Activated naive CD4-positive, alpha-beta T cell treated with Interleukin-2 at 50 U/mL for 16 hours (primary cell): ENCODE data around the gene ZBTB40.

Experiments
- DNase-seq: peaks from one replicate; pipeline ENCODE4 v3.0.0-alpha.2; 2020

Gene ZBTB40

GRCh38 chr1:22509815-22510214, 58.2 kb downstream of the ZBTB40 start:
- DNase-seq, result no peak

DNA sequence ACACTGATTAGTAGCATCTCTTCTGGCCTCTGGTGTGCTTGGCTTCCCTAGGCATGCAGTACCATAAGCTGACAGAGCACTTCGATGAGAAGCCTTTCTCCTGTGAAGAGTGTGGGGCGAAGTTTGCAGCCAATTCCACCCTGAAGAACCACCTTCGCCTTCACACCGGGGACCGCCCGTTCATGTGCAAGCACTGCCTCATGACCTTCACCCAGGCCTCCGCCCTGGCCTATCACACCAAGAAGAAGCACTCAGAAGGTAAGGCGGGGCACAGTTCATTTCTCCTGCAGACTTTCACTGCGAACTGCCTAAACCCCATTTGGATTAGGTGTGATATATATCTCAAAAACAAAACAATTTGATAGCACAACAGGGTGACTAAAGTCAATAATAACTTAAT, 61.2 kb downstream of the ZBTB40 start:
- DNase-seq, result no peak

- DNase-seq, result no peak
These were observed 65.4 kb downstream of the ZBTB40 start for GRCh38 chr1:22516906-22517571.

GRCh38 chr1:22517956-22518355, 66.3 kb downstream of the ZBTB40 start:
- no peak for DNase-seq

DNA sequence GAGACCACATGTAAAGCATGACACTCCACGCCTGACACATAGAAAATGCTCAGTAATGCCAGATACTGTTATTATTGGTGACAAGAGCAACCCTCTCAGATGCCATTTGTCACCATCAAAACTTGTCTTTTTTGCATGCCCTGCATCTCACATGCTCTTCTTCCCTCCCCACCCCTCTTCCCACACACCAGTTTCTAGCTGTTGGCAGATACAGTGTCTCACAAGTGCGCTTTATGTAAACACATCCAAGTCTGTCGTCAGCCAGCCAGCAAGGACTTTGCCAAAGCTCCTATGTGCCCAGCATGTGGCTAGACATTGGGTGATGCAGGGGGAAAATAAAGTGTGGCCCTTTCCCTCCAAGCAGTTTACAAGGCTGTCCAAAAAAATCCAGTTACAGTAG, 66.7 kb downstream of the ZBTB40 start:
- no peak for DNase-seq

DNA sequence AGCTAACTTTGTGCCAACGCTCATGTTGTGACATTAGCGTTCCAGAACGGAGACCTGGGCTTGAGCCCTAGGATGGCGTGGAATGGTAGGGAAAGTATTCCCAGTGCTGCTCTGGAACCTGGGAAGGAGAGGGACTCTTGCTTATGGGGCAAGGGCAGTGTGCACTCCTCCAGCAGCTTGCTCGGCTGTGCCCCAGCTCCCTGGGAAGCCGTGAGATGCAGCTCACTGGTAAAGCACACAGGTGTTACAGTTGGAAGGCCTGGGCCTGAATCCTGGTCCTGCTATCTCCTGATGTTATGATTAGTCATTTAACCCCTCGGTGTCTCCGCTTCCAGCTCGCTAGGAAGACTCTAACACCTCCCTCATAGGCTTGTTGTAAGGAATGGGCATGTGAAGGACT, 69.2 kb downstream of the ZBTB40 start:
- no peak for DNase-seq

GRCh38 chr1:22521692-22522091, 70.0 kb downstream of the ZBTB40 start:
- no peak for DNase-seq

DNA sequence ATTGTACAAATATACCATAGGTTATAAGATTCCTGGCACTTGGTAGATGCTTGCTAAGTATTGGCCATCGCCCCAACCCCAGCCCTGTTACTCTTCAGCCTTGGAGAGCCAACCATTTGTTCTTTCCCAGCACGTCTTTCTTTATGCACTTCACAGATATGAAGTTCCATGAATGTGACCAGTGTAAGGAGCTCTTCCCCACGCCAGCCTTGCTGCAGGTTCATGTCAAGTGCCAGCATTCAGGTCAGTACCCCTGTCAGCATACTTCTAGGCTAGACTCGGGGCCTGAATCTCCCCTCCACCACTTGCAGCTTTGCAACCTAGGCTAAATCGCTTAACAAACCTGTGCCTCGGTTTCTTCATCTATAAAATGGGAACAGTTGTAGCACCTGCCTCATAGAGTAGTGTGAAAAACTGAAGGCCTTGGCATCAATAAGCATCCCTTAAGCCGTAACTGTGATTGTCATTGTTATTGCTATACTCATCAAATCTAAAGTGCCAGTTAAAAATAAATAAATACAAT, 70.6 kb downstream of the ZBTB40 start:
- no peak for DNase-seq

- DNase-seq, result no peak
These were observed 72.8 kb downstream of the ZBTB40 start for GRCh38 chr1:22524481-22524880.

DNA sequence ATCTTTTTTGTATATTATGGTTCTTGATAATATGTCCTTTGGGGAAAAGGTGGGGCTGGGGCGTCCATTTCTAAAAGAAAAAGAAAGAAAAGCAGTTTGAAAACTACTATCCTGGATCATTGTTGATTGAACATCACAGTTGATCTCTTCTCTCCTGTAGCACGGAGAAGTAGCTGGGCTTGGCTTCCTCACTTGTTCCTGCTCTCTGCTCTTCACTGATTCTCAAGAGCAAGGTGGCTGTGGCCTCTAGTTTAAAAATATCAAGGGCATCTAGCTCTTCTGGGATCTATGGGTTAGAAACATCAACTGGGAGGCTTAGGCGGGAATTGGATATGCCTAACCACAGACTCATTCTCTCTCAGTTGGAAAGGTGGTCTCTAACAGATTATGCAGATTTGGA, 73.6 kb downstream of the ZBTB40 start:
- no peak for DNase-seq

DNA sequence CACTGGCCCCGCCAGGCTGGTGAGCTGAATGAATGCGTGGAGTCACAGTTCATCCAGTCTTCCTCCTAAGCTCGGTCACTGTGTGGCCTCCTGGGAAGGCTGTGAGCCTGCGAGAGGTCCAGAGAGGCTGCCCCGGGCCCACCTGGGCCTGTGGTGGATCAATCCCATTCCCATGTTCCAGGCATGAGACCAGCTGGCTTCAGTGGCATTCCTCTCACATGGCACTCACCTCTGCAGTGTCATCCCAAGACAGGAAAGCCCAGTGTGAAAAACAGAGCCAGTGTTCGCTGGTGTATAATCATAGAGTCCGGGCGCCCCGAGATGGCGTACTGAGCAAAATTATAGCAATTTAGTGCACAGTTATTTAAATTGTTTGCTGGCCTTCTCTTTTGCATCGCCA, 74.0 kb downstream of the ZBTB40 start:
- DNase-seq, result no peak

GRCh38 chr1:22526098-22526497, 74.4 kb downstream of the ZBTB40 start:
- DNase-seq, result no peak

- DNase-seq, result no peak
These were observed 75.0 kb downstream of the ZBTB40 start for GRCh38 chr1:22526677-22527076.

- no peak for DNase-seq
These were observed 75.5 kb downstream of the ZBTB40 start for GRCh38 chr1:22527122-22527521.

- DNase-seq, result no peak
These were observed 76.1 kb downstream of the ZBTB40 start for GRCh38 chr1:22527555-22528296.

GRCh38 chr1:22528451-22528850, 76.8 kb downstream of the ZBTB40 start:
- DNase-seq, result no peak

DNA sequence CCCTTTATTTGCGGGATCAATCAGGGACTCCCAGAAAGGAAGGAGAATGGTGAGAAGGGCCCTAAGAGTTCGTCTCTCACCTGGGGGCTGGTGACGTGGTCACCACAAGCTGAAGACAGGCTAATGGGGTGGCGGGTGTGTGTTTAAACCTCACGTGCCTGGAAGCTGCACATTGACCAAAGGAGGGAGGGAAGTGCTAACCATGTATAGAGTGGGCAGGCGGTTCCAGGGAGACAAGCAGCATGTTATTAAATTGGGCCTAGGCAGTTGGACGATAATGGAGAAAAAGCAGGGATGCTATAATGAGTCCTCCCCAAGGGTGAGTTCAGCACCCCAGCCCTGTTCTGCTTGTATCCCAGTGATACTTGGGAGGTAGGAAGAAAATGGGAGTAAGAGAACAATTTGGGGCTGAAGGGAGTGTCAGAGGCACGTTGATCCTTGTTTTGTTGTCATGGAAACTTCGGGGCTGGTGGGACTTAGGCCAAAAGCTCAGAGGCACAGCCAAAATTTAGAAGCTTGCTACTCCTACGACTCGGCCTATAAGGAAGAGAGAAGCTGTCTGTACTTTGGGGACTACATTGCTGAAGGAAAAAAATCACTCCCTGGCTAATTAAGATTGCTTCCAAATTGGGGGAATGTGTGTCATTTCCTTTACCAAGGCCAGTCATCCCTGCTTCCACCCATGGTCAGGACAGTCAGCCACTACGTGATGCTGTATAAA, 78.4 kb downstream of the ZBTB40 start:
- DNase-seq, result no peak

GRCh38 chr1:22530715-22531114, 79.1 kb downstream of the ZBTB40 start:
- no peak for DNase-seq

- no peak for DNase-seq
These were observed 79.6 kb downstream of the ZBTB40 start for GRCh38 chr1:22531251-22531650.

GRCh38 chr1:22533244-22533895, 81.7 kb downstream of the ZBTB40 start:
- DNase-seq, result no peak

- DNase-seq, result no peak
These were observed 83.3 kb downstream of the ZBTB40 start for GRCh38 chr1:22534951-22535350.

GRCh38 chr1:22535399-22535798, 83.7 kb downstream of the ZBTB40 start:
- no peak for DNase-seq

GRCh38 chr1:22536506-22536905, 84.9 kb downstream of the ZBTB40 start:
- no peak for DNase-seq
